GM18861 (cell line): ENCODE measurements around the gene CCDC187.
"Not testable (repeated sequence)": the region's sequence is repeated elsewhere in the genome, so short reads cannot be mapped to it uniquely, and the experiment has no call there.

ENCODE experiments used
- ATAC-seq: cut with Tn5 transposase; IDR thresholded peaks from one replicate; pipeline ENCODE4 v1.9.1; 2021; ENCODE audit not compliant: unreplicated experiment

CCDC187 gene

DNA sequence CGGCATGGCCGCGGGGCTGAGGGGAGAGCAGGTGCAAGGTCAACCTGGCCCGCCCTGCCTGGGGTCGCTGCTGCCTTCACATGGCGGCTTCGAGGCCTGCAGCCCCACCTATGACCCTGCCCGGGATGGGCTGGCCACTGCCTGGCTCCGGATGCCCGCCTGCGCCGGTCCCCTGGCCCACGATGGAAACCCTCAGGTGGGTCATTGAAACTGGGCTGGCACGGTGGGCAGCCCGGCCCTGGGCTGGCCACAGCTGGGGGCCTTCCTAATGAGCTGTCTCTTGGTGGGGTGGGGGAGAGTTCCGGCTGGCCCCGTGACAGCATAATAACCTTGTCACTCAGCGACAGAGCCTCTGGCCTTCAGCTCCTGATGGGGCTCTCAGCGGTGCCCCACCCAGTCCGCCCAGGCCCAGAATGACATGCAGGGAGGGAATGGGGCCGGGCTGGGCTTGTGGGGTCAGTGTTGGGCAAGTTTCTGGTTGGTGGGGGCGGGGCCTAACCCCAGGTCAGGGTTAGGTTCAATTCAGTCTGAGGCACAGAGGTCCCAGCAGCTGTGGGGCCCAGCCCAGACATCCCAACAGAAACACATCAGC is at the start of gene CCDC187:
TSS of gene CCDC187 (minus strand) at position 270 of the 592 bp plus-strand sequence. CDS start at position 6, 264 bp downstream.
- ATAC-seq: no peak

GRCh38 chr9:136353088-136353487 is 49.2 kb upstream of the CCDC187 start:
- no peak for ATAC-seq

DNA sequence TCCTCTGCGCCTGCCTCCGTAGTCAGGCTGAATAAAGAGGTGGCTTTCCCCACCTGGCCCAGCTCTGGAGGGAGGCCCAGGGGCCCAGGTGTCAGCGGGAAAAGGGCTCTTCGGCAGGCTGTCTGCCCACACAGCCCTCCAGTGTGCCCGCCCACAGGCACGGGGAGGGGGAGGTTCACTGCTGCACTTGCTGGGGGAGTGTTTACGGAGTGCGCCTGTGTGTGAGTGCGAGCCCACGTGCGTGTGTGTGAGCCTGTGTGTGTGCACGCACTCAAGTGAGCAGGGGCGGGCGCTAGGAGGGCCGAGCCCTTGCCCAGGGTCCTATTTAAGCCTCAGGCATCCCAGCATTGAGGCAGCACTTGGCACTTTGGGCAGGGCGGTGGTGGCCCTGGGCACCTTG is 48.8 kb upstream of the CCDC187 start:
- no peak for ATAC-seq

- not testable (repeated sequence) for ATAC-seq
Measured at GRCh38 chr9:136351868-136352267, 48.0 kb upstream of the CCDC187 start.

GRCh38 chr9:136351252-136351800 is 47.4 kb upstream of the CCDC187 start:
- no peak for ATAC-seq

DNA sequence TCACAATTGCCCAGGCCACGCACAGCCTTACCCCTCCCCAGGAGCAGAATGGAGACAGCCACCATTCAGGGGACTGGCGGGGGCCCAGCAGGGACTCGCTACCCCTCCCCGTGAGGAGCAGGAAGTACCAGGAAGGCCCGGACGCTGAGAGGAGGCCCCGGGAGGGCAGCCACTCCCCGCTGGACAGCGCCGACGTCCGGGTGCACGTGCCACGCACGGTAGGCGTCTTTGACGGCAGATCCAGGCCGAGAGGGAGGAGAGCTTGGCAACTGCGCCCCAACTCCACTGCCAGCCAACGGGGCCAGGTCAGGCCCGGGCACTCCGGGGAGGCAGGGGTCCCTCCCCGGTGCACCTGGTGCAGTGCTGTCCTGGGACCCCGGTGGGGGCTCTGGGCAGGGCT is 45.7 kb upstream of the CCDC187 start:
- ATAC-seq: no peak

- ATAC-seq: no peak
Measured at GRCh38 chr9:136348691-136349090, 44.8 kb upstream of the CCDC187 start.

- no peak for ATAC-seq
Measured at GRCh38 chr9:136347472-136348256, 43.8 kb upstream of the CCDC187 start.

GRCh38 chr9:136346927-136347465 is 43.1 kb upstream of the CCDC187 start:
- no peak for ATAC-seq

- ATAC-seq: no peak
Measured at GRCh38 chr9:136346157-136346481, 42.2 kb upstream of the CCDC187 start.

DNA sequence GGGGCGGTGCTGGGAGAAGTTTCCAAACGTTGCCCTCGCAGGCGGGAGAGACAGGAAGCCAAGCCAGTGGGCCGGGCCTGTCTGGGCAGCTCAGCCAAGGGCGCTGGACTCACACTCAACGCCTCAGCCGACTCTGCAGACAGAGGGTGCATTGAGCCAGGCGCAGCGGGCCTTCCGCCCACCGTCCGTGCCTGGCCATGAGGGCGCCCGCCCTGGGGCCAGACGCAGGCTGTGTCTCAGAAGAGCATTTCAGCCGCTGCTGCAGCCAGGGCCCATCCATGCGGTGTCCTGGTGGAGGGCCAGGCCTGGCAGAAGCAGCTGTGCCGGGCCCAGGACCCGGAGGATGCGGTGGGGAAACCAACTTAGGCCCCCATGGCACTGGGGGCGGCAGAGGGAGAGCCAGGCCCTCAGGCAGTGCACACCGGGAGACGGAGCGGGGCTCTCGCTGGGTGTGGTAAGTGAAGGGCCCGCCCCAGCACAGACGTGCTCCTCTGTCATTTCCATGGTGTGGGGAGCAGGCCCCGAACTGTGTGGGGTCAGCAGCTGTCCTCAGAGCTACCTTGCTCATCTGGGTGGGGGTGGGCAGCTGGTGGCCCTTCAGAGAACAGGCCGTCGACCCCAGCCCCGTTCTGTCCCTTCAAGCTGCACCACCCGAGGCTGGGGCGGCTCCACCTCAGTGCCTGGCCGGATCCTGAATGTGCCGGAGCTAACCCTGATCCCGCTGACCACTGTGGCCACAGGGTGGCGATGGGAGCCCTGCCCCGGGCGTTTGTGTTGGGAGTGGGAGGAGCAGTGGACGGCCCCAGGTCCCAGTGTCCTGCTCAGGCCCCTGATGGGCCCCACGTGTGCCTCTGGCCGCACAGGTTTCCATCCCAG is 41.6 kb upstream of the CCDC187 start:
- no peak for ATAC-seq

GRCh38 chr9:136344544-136345280 is 40.8 kb upstream of the CCDC187 start:
- ATAC-seq: no peak

- no peak for ATAC-seq
Measured at GRCh38 chr9:136343884-136344269, 40.0 kb upstream of the CCDC187 start.

GRCh38 chr9:136343121-136343883 is 39.4 kb upstream of the CCDC187 start:
- no peak for ATAC-seq

GRCh38 chr9:136342181-136343120 is 38.6 kb upstream of the CCDC187 start:
- ATAC-seq: no peak

DNA sequence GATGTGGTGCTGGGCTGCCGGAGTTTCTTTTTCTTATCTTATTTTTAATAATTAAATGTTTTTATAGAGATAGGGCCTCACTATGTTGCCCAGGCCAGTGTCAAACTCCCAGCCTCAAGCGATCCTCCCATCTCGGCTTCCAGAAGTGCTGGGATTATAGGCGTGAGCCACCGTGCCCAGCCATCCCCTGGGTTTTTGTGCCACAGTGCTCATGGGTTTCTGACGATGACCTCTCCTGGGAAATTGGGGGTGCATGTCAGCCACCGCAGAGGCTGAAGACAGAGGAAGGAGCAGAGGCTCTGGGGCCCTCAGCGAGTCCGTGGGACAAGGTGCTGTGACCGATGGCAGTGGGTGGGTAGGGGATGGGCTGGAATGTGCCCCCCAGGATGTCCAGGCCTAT is 37.9 kb upstream of the CCDC187 start:
- ATAC-seq: no peak

- ATAC-seq: no peak
Measured at GRCh38 chr9:136341042-136341655, 37.3 kb upstream of the CCDC187 start.

- ATAC-seq: no peak
Measured at GRCh38 chr9:136340356-136341041, 36.6 kb upstream of the CCDC187 start.
